HG03442 (cell line): ENCODE data around the gene GRIA3.
"Not testable (repeated sequence)": the region's sequence is repeated elsewhere in the genome, so short reads cannot be mapped to it uniquely, and the experiment has no call there.

ENCODE experiments used
- ATAC-seq: cut with Tn5 transposase; IDR thresholded peaks from one replicate; pipeline ENCODE4 v1.9.1; 2021; ENCODE audit warnings: mild to moderate bottlenecking, moderate library complexity; ENCODE audit not compliant: unreplicated experiment

The GRIA3 gene

GRCh38 chrX:123267220-123267619, 83.1 kb downstream of the GRIA3 start:
- no peak for ATAC-seq

DNA sequence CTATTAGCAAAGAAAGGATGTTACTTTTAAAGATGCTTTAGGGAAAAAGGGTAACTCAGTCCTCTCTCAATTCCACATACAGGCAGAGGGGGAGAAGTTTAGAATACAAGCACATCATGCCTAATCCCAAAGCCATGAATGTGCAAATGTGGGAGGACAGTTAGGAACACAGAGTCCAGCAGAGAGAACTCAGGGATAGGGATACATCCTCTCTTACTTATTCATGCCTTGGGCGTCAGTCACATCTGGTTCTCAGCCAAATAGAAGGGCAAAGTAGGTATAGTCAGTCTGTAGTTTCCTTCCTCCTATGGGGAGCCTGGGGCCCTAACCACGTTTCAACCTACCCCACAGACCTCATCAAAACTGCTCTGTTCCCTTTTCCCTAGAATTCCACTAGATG, 87.8 kb downstream of the GRIA3 start:
- ATAC-seq: no peak

DNA sequence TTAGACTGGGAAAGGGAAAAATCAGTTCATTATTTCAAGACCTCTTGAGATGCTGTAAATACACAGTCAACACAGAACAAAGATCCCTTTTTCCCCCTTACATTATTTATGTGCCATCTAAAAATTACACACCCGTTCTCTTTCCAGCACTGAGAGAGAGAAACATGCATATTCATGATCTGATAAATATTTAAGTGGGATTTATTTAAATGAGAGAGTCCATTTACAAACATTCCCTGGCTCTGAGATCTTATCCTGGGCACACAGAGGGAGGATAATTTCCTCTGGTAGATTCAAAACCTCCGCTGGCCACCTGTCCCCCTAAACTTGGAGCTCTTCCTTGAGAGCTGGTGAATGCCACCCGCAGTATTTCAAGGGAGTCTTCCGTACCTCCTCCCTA, 88.6 kb downstream of the GRIA3 start:
- no peak for ATAC-seq

DNA sequence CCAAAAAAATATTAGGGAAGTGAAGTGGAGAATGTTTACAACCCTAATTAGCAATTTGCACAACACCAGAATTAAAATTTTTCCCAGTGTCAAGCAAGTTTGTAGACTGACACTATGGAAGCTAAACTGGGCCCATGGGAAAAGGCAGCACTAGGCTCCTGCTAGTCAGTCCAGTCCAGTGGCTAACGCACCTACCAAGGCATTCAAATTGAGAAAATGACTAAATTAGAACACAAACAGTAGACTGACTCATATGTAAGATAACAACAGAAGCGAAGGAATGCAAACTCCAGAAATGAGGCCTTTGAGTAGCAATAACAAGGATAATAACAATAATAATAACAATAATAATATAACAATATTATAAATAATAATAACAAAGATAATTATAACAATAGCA, 90.7 kb downstream of the GRIA3 start:
- ATAC-seq: no peak

DNA sequence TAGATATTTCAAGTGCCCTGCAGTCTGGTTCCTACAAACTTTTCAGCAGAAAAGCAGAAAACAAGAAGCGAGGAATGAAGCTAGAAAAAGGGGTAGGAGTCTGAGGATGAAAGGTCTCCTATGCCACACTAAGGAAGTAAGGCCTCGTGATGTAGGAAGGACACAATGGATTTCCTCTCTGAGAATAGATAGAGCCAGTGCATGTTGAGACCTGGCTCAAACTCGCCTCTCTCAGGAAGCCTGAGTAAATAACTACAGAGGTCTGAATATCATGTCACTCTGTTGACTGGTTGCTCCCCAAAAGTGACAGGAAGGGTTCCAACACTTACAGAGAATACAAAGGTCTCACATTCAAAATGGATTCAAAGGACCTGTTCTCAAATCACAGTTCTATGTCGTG, 93.3 kb downstream of the GRIA3 start:
- no peak for ATAC-seq

DNA sequence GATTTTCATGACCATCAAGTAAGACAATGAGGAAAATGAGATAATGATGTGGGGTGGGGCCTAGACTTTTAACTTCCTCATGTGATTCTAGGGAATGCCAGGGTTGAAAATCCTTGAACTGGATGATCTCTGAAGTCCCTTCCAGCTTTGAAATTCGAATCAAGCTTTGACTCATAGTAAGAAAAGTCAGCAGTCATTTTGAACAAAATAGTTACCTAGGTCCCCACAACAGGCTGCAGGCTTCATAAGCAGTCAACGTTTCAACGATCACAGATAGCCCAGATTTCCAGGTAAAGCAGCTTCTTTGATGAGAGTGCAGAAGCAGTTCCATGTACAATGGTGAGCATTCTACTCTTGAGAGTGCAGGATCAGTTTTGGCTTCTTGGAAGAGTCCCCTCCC, 93.7 kb downstream of the GRIA3 start:
- no peak for ATAC-seq

DNA sequence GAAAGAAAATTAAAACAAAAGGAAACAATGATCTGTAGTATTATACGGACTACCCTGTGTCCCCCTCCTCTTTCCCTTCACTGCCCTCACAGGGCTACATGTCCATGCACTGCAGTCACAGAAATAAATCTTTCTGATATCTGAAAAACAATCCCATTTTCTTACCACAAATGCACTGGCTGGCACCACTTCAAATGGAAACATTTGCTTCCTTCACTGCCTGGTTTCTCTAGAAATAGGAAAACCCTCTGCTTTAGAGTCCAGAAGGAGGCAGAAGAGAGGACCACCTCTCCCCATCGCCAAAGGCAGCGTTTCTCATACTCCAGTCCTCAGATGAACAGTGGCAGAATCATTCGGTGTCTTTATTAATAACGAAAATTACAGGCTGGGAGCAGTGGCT, 98.2 kb downstream of the GRIA3 start:
- no peak for ATAC-seq

- ATAC-seq: not testable (repeated sequence)
These were observed 99.3 kb downstream of the GRIA3 start for GRCh38 chrX:123283407-123283806.

DNA sequence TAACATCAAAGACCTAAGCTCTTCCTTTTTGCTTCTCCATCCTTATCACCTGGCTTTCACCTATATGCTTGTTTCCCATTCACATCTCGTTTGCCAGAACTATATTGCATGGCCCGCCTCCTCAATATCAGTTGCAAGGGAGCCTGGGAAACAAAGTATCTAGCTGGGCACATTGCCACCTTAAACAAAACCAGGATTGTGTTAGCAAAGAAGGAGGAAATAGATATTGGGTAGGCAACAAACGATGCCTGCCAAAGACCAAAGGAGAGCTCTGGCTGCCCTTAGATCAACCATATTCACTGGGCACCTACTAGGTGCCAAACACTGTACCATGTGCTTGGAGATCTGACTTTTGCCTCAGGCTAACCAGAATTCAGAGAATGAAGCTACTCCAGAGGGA, 107.5 kb downstream of the GRIA3 start:
- ATAC-seq: no peak

DNA sequence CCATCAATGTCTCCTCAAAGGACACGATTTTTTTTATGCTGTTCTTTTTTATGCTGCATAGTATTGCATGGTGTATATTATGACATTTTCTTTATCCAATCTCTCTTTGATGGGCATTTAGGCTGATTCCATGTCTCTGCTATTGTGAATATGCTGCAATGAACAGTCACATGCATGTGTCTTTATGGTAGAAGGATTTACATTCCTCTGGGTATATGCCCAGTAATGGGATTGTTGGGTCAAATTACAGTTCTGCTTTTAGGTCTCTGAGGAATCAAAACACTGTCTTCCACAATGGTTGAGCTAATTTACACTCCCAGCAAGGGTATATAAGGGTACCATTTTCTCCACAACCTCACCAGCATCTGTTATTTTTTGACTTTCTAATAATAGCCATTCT, 113.9 kb downstream of the GRIA3 start:
- ATAC-seq: no peak

- ATAC-seq: no peak
These were observed 119.4 kb downstream of the GRIA3 start for GRCh38 chrX:123303429-123303828.

DNA sequence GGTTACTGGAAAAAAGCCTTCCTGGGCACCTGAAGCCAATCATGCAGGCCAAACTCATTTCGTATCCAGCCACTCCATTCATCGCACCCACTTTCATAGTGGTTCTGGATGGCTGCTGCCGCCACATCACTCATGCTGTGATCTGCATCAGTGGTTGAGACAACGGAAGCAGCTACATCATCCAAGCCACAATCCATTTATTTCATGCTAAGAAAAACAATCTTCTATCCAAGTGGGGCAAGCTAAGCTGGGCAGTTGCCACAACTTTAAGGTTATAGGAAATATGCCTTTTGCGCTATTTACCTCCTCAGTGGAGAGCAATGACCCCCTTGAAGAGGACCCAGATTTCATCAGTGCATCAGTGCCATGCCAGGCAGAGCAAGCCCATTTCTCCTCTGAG, 124.6 kb downstream of the GRIA3 start:
- no peak for ATAC-seq

DNA sequence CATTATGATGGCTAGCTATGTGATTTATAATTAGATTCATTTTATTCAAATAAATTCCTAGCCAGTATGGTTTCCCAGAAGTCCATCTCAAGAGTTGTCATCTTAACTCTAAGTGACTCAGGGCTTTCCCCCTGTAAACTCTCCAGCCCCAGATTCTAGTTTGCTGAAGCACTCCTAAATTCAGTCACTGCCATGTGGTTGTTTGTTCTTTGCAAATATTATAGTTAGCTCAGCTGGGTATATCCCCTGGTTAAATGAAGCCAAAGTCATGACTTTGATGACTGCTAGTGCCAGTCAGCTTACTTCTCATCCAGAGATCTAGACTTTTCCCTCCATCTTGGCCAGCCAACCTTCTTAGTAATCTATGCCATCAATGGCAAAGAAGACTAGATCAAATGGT, 126.0 kb downstream of the GRIA3 start:
- ATAC-seq: no peak

DNA sequence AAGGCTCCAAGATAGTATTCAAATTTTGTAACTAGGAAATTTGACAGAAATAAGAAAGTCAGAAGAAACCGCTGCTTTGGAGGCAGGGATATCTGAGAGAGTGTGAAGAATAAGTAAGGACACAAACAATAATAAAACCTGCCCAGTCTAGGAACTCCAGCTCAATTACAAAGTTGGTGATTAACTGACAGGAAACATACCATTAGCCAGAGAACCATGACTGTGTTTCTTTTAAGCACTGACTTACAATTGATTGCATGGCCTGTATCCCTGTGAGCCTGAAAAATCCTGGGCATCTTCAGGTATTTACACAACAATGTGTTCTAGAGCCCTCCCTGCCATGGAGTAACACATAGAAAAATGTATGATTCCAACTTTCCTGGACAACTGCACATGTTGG, 127.4 kb downstream of the GRIA3 start:
- no peak for ATAC-seq

- no peak for ATAC-seq
These were observed 129.4 kb downstream of the GRIA3 start for GRCh38 chrX:123313486-123313885.

DNA sequence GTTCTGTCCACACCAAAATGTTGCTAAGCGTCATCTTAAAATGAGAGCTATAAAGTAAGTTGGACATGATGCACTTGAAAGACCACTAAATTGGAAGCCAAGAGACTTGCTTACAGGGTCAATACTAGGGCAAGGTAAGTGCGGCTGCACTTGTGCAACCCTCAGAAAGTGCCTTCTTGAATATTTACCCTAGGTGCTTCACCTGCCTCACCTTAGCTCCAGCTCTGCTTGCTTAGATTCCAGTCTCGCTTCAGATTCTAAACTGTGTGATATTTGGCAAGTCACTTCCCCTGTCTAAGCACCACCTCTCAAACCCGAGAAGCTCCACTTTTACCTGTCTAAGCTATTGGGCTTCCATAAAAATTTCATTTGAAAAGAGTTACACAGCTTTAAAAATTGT, 136.5 kb downstream of the GRIA3 start:
- no peak for ATAC-seq

DNA sequence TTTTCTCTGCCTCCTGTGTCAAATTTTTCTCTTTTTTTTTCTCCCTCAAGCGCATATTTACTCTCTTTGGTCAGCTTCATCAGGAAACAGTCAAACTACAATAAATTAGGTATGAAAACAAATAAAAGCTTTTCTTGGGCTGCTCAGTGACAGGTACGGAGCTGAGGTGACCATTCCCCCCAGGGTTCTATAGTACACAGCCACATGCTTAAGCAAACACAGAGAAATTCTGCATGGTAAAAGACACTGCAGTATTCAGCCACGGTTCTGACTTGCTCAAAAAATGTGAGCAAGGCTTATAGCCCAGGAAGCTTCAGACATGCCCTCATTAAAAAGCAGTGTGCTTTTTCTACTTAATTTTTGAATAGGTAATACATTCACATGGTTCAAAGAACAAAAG, 138.5 kb downstream of the GRIA3 start:
- no peak for ATAC-seq

- peak; percentile 83 for ATAC-seq
These were observed 140.5 kb downstream of the GRIA3 start for GRCh38 chrX:123324625-123325024.

GRCh38 chrX:123330229-123330942, 146.3 kb downstream of the GRIA3 start:
- ATAC-seq: peak; percentile 91

DNA sequence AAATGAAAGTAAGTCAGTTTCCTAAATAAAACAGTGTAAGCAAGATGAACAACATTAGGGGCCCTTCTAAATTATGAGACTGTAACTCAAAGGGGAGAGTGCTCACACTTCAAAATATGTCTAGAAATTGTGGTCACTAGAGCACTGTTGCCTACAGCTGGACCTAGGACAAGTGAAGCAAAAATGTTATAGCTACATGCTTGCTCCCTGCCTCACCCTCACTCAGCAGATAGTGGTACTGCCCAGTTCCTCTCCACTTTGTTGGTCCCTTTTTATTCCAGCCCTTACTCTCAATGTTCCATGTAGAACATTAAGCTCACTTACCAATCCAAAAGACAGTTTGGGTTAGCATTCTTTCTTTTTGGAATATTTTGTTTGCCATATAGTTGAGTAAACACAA, 147.3 kb downstream of the GRIA3 start:
- no peak for ATAC-seq

- ATAC-seq: no peak
These were observed 147.8 kb downstream of the GRIA3 start for GRCh38 chrX:123331859-123332258.

DNA sequence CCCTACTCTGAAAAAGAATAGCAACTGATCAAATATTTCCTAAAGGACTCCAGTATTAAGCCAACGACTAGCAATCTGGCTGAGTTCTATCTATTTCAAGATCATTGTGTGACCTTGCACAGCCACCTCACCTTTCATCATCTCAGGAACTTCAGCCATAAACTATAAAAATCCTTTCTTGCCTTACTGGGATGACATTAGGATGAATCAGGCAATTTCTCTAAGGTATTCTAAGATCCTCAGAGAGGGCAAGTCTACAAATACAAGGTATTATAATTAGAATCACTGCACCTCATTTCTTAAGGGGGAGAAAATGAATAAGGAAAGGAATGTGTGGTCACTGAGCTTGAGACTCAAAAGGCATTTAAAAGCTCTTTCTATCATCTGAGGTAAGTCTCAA, 152.6 kb downstream of the GRIA3 start:
- no peak for ATAC-seq

GRCh38 chrX:123337886-123338639, 154.0 kb downstream of the GRIA3 start:
- ATAC-seq: peak; percentile 53
